ENCODE results near the gene MAP3K5. TPM values are rescaled to one million over a fixed set of nuclear protein-coding genes. Genes with fewer than 3 reads are reported as not detected.

MAP3K5 gene
- total and polyA plus RNA-seq, 9 donors = 37.0 to 217 (median 80.2) TPM

DNA sequence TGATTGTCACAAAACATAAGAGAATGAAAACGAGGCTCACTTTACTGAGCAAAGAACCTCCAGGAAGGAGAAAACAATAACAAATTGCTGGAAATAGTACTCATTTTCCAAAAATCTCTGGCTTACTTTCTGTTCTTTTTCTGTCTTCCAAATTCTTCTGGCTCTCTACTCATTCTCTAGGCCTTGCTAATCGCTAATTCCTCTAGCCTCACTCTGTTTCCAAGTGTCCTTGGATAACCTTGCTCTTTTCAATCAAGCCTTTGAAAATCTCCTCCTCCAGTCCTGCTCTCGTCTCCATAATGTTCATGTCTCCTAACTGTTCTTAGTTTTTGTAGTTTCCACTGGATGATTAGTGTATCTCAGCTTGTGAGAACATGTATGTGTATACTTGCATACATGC is 145.9 kb downstream of the MAP3K5 start:
- Histone ChIP-seq H3K27me3 (no peaks in the 10 kb centered on the region), H3K27ac (peak overlapping the region in 1 of 2 donors; percentile 27), H3K36me3 (no peaks in the 10 kb centered on the region), H3K4me1 (ENCODE audit: insufficient read depth) (peaks cover 14% of the 10 kb centered on the region), H3K4me3 (no peak overlapping the region), H3K9me3 (no peaks in the 10 kb centered on the region)
- intact Hi-C loops (cut with DNase I) = loop anchor here in 2 of 4 donors (10.0 kb wide), 1 partner anchor 62 kb away; no protein-coding TSS in a partner anchor
- WGBS, 3 donors = 3 to 5% (median 3%) methylated on average over 3 of the region's 3 CpGs
- no peak for DNase-seq
- TF ChIP-seq, protein P1, sequence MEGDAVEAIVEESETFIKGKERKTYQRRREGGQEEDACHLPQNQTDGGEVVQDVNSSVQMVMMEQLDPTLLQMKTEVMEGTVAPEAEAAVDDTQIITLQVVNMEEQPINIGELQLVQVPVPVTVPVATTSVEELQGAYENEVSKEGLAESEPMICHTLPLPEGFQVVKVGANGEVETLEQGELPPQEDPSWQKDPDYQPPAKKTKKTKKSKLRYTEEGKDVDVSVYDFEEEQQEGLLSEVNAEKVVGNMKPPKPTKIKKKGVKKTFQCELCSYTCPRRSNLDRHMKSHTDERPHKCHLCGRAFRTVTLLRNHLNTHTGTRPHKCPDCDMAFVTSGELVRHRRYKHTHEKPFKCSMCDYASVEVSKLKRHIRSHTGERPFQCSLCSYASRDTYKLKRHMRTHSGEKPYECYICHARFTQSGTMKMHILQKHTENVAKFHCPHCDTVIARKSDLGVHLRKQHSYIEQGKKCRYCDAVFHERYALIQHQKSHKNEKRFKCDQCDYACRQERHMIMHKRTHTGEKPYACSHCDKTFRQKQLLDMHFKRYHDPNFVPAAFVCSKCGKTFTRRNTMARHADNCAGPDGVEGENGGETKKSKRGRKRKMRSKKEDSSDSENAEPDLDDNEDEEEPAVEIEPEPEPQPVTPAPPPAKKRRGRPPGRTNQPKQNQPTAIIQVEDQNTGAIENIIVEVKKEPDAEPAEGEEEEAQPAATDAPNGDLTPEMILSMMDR (IDR thresholded peaks at IDR 0.05) = no peak
- TF ChIP-seq EP300 (IDR thresholded peaks at IDR 0.05) (no peak), POLR2A (IDR thresholded peaks at IDR 0.05) (no peak)

DNA sequence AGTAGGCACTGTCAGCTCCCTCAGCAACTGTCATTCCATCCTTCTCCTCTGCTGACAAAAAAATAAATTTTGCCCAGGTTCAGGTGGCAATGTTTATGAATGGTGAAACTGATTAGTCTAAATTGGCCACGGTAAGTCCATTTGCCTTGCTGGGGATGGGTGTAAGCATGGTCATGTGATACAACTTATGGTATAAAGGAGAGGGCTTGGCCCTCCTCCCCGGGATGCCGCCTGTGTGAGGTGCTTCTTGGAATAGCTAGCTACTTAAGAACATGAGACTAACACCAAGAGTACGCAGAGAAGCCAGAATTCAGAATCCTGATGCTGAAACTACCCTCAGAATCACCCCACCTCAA is 147.7 kb downstream of the MAP3K5 start:
- TF ChIP-seq, protein P1 (IDR thresholded peaks at IDR 0.05) = no peak
- H3K4me3 ChIP-seq = no peak overlapping the region
- 87 to 93% (median 89%) methylated on average over 4 of the region's 4 CpGs for WGBS, 3 donors
- H3K27ac ChIP-seq = peak overlapping the region; percentile 49 to 55
- no peaks in the 10 kb centered on the region for H3K27me3 ChIP-seq
- H3K4me1 ChIP-seq (ENCODE audit: insufficient read depth) = peaks cover 14% of the 10 kb centered on the region
- no peaks in the 10 kb centered on the region for H3K36me3 ChIP-seq
- intact Hi-C loops (cut with DNase I) = loop anchor here (1.0 to 10.0 kb wide), 3 partner anchors 60 to 148 kb away; partner anchors contain the start of gene MAP3K5 (in 4 of the 4)
- no peak for DNase-seq
- H3K9me3 ChIP-seq = no peaks in the 10 kb centered on the region

DNA sequence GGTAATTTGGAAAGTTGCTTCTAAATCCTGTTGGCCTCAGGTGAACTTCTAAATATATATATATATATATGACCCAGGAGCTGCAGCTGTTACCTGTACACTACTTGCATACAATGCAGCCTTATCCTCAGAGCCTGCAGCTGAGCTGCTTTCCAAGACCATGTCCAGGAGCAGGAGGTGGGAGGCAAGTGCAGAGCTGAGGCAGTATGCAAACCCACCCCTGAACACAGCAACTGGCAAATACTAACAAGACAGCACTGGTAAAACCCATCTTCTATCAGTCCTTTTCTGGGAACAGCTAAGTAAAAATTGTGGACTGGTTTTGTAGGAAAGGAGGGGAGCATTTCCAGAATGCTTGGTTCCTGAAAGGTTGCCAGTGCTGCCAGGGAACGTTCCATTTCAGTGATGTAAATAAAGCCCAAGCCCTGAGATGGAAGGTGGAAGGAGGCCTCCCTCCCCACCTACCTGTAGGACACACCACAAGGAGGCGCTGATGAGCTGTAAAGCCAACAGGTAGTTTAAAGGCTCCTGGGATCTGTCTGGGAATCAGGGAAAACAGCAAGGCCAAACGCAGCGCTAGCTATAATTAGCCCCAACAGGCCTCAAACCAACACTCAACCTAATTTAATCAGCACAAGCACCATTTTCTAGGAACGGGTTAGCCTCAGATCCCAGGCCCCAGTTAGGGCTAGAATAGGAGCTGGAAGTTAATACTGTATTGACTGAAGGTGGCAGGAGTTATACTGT is 148.3 kb downstream of the MAP3K5 start:
- WGBS, 3 donors = 0 to 2% (median 1%) methylated on average over 5 of the region's 5 CpGs

DNA sequence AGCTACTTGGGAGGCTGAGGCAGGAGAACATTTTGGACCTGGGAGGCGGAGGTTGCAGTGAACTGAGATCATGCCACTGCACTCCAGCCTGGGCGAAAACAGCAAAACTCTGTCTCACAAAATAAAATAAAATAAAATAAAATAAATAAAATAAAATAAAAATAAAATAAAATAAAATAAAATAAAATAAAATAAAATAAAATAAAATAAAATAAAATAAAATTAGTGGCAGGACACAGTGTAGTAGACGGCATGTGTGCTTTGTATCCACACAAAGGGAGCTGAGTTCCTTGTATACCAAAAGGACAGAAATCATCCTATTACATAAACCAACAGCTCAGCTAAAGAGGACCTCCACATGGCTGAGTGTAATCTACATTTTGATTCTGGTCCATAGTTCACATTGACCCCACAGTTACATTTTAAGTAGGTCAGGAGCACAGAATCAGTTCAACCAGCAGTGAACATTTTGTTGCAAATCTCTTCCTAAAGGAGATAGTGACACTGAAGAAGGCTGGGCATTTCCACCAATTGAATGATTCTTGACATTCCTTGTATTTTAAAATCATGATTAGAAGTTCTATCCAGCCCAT is 150.3 kb downstream of the MAP3K5 start:
- no peaks in the 10 kb centered on the region for H3K27me3 ChIP-seq
- no peak overlapping the region for H3K27ac ChIP-seq
- H3K9me3 ChIP-seq = no peaks in the 10 kb centered on the region
- peaks cover 4% of the 10 kb centered on the region for H3K4me1 ChIP-seq (ENCODE audit: insufficient read depth)
- no peak for TF ChIP-seq EP300 (IDR thresholded peaks at IDR 0.05)
- TF ChIP-seq, protein P1 (IDR thresholded peaks at IDR 0.05) = no peak
- TF ChIP-seq POLR2A (IDR thresholded peaks at IDR 0.05) = no peak
- no peaks in the 10 kb centered on the region for H3K36me3 ChIP-seq
- intact Hi-C loops (cut with DNase I) = loop anchor here in 2 of 4 donors (10.0 kb wide), 1 partner anchor 57 kb away; no protein-coding TSS in a partner anchor
- H3K4me3 ChIP-seq = no peak overlapping the region
- no peak for DNase-seq
- WGBS, 3 donors = 81 to 94% (median 93%) methylated on average over 3 of the region's 3 CpGs

More for the DNA sequence above, 148.3 kb downstream of the MAP3K5 start:
- no peak for TF ChIP-seq EP300 (IDR thresholded peaks at IDR 0.05)
- TF ChIP-seq, protein P1 (IDR thresholded peaks at IDR 0.05) = peak; percentile 79 to 93 (median 82)
- DNase-seq = peak; percentile 92 to 98 (median 95)
- Histone ChIP-seq H3K27ac (peak overlapping the region; percentile 49 to 55), H3K4me1 (ENCODE audit: insufficient read depth) (peaks cover 14% of the 10 kb centered on the region), H3K36me3 (no peaks in the 10 kb centered on the region), H3K9me3 (no peaks in the 10 kb centered on the region), H3K4me3 (no peak overlapping the region), H3K27me3 (no peaks in the 10 kb centered on the region)
- intact Hi-C loops (cut with DNase I) = loop anchor here (1.0 to 10.0 kb wide), 3 partner anchors 59 to 149 kb away; partner anchors contain the start of gene MAP3K5 (in 4 of the 4)
